Activated naive CD4-positive, alpha-beta T cell treated with anti-CD3 and anti-CD28 coated beads for 36 hours (primary cell): ENCODE data around the gene MPIG6B. TPM values are rescaled to one million over a fixed set of nuclear protein-coding genes. Genes with fewer than 3 reads are reported as not detected.

Experiments
- CTCF ChIA-PET: fragments of 350-600 bp; sonication (Branson Sonifier 250); formaldehyde crosslinking; loops from one replicate; lab custom pipeline; 2021; ENCODE audit warnings: antibody characterized with exemption; lab: Charles Lee
- DNase-seq: peaks from one replicate; pipeline ENCODE4 v3.0.0-alpha.2; 2020
- H3K27ac Mint-ChIP-seq: one replicate; pipeline ENCODE4 v1.8.0; 2021; ENCODE audit warnings: mild to moderate bottlenecking, mixed read lengths
- H3K27me3 Mint-ChIP-seq: one replicate; pipeline ENCODE4 v1.8.0; 2021; ENCODE audit warnings: low read depth, mixed read lengths
- H3K36me3 Mint-ChIP-seq: one replicate; pipeline ENCODE4 v1.8.0; 2021; ENCODE audit warnings: low read depth, mixed read lengths
- H3K4me1 Mint-ChIP-seq: one replicate; pipeline ENCODE4 v1.8.0; 2021; ENCODE audit warnings: low read depth, mixed read lengths
- H3K4me3 Mint-ChIP-seq: one replicate; pipeline ENCODE4 v1.8.0; 2021; ENCODE audit warnings: mild to moderate bottlenecking, moderate library complexity, mixed read lengths
- H3K9me3 Mint-ChIP-seq: one replicate; pipeline ENCODE4 v1.8.0; 2021; ENCODE audit warnings: mixed read lengths
- intact Hi-C: fragments of 100-400 bp; cut with micrococcal nuclease; formaldehyde crosslinking; loops from one replicate; pipeline ENCODE4 v1.15.1; 2023
- total RNA-seq, 2 experiments: library from RNA; stranded (reverse); gene quantifications; one replicate each; pipeline ENCODE4 v1.2.3, GENCODE V29; 2021

MPIG6B gene
- total RNA-seq, 2 experiments from 2014 or later: 0.49 TPM; not detected in 1

DNA sequence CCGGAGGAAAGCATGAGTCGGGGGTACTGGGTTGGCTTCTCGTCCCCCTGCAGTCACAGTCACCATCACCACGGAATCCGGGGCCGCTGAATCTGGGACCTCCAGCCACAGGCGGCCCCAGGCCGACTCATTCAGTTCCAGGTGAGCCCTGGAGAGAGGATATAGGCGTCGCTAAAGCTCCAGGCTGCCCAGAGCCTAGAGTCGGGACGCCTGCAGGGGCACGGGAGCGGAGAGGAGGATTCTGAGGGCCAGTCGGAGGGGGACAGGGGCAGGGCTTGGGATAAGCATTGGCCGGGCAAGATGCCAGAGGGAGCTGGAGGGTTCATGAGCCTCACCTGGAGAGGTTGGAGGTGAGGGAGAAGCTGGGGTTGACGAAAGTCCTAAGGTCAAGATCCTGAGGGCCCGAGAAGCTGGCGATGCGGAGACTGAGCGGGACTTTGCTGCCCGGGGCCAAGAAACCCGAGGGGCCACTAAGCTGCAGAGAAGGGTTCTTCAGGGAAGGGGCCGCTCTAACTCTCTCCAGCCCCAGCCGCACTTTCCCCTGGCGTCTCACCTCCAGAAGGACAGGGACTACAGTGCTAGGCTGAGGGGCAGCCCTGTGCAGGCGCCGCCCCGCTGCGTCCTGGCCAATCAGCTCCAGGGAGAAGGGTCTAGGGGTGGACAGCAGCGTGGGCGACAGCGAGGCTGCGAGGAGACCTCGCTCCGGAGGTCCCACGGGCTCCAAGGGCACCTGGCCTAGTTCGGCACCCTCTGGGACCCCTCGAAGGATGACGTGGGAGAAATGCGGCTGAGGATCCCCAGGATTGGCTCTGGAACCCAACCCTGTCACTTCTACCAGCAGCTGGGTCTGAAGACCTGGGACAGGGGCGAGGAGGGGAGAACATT lies 43.0 kb downstream of the MPIG6B start:
- Mint-ChIP-seq H3K27ac (no peak overlapping the region), H3K36me3 (peaks cover 26% of the 10 kb centered on the region), H3K27me3 (no peaks in the 10 kb centered on the region), H3K4me3 (no peak overlapping the region), H3K9me3 (no peaks in the 10 kb centered on the region), H3K4me1 (peaks cover 9% of the 10 kb centered on the region)
- DNase-seq: no peak
- intact Hi-C loops: no loop called here
- CTCF ChIA-PET: interaction anchor here (0.6 to 0.7 kb wide), 3 partner anchors 40 to 68 kb away, joined by 3 to 5 read pairs (median 3); partner anchors contain the start of gene LSM2

GRCh38 chr6:31767096-31767645 lies 44.0 kb downstream of the MPIG6B start:
- no peaks in the 10 kb centered on the region for H3K9me3 Mint-ChIP-seq
- peaks cover 16% of the 10 kb centered on the region for H3K4me1 Mint-ChIP-seq
- H3K36me3 Mint-ChIP-seq: peaks cover 17% of the 10 kb centered on the region
- H3K27ac Mint-ChIP-seq: no peak overlapping the region
- no peak for DNase-seq
- intact Hi-C loops: no loop called here
- H3K4me3 Mint-ChIP-seq: no peak overlapping the region
- CTCF ChIA-PET: interaction anchor here (0.6 kb wide), 1 partner anchor 40 kb away, joined by 3 read pairs; the partner anchor contains the start of gene LSM2
- no peaks in the 10 kb centered on the region for H3K27me3 Mint-ChIP-seq

- no peak overlapping the region for H3K27ac Mint-ChIP-seq
- H3K27me3 Mint-ChIP-seq: no peaks in the 10 kb centered on the region
- intact Hi-C loops: loop anchor here (1.0 to 2.0 kb wide), 2 partner anchors 39 to 88 kb away; partner anchors contain the start of genes DDAH2 and LY6G5C
- H3K36me3 Mint-ChIP-seq: peaks cover 10% of the 10 kb centered on the region
- H3K4me3 Mint-ChIP-seq: no peak overlapping the region
- H3K4me1 Mint-ChIP-seq: peaks cover 27% of the 10 kb centered on the region
- H3K9me3 Mint-ChIP-seq: no peaks in the 10 kb centered on the region
- no peak for DNase-seq
- CTCF ChIA-PET: interaction anchor here (0.9 to 3.0 kb wide), 12 partner anchors 16 to 201 kb away, joined by 3 to 11 read pairs (median 6); partner anchors contain the start of genes CLIC1 and MSH5
These were observed 45.4 kb downstream of the MPIG6B start for GRCh38 chr6:31768363-31769257.

- Mint-ChIP-seq H3K4me3 (no peak overlapping the region), H3K27me3 (no peaks in the 10 kb centered on the region), H3K36me3 (peaks cover 1% of the 10 kb centered on the region), H3K4me1 (peaks cover 27% of the 10 kb centered on the region), H3K9me3 (no peaks in the 10 kb centered on the region), H3K27ac (no peak overlapping the region)
- intact Hi-C loops: loop anchor here (1.0 to 2.0 kb wide), 4 partner anchors 41 to 224 kb away; partner anchors contain the start of genes ATP6V1G2, DDAH2 and LY6G5C
- CTCF ChIA-PET: interaction anchor here (0.6 to 3.0 kb wide), 28 partner anchors 10 to 202 kb away, joined by 3 to 11 read pairs (median 4); partner anchors contain the start of genes CLIC1, GPANK1, LY6G5C and MPIG6B
- peak; percentile 86 for DNase-seq
These were observed 46.7 kb downstream of the MPIG6B start for GRCh38 chr6:31769684-31770371.

GRCh38 chr6:31770860-31771259 lies 47.7 kb downstream of the MPIG6B start:
- H3K27ac Mint-ChIP-seq: no peak overlapping the region
- CTCF ChIA-PET: interaction anchor here (0.7 to 3.0 kb wide), 12 partner anchors 21 to 106 kb away, joined by 3 to 11 read pairs (median 4); partner anchors contain the start of genes GPANK1, MPIG6B and MSH5
- H3K4me3 Mint-ChIP-seq: no peak overlapping the region
- H3K9me3 Mint-ChIP-seq: no peaks in the 10 kb centered on the region
- H3K4me1 Mint-ChIP-seq: peaks cover 31% of the 10 kb centered on the region
- intact Hi-C loops: loop anchor here (1.0 to 2.0 kb wide), 2 partner anchors 46 to 225 kb away; partner anchors contain the start of gene ATP6V1G2
- H3K27me3 Mint-ChIP-seq: no peaks in the 10 kb centered on the region
- no peak for DNase-seq
- H3K36me3 Mint-ChIP-seq: peaks cover 1% of the 10 kb centered on the region

GRCh38 chr6:31771992-31772358 lies 48.8 kb downstream of the MPIG6B start:
- intact Hi-C loops: loop anchor here (1.0 to 2.0 kb wide), 4 partner anchors 33 to 91 kb away; partner anchors contain the start of gene HSPA1B
- Mint-ChIP-seq H3K4me1 (peaks cover 38% of the 10 kb centered on the region), H3K27ac (no peak overlapping the region), H3K4me3 (no peak overlapping the region), H3K9me3 (no peaks in the 10 kb centered on the region), H3K27me3 (no peaks in the 10 kb centered on the region), H3K36me3 (peaks cover 1% of the 10 kb centered on the region)
- peak; percentile 49 for DNase-seq
- CTCF ChIA-PET: interaction anchor here (0.6 to 1.6 kb wide), 6 partner anchors 11 to 214 kb away, joined by 3 to 5 read pairs (median 4); no protein-coding TSS in a partner anchor

GRCh38 chr6:31775184-31775583 lies 52.0 kb downstream of the MPIG6B start:
- Mint-ChIP-seq H3K4me1 (peaks cover 43% of the 10 kb centered on the region), H3K27ac (no peak overlapping the region), H3K36me3 (peaks cover 6% of the 10 kb centered on the region), H3K9me3 (no peaks in the 10 kb centered on the region), H3K27me3 (no peaks in the 10 kb centered on the region), H3K4me3 (no peak overlapping the region)
- no peak for DNase-seq
- CTCF ChIA-PET: interaction anchor here (1.1 to 1.5 kb wide), 2 partner anchors 17 to 32 kb away, joined by 3 to 6 read pairs; partner anchors contain the start of gene LSM2
- intact Hi-C loops: no loop called here

GRCh38 chr6:31775633-31776484 lies 52.7 kb downstream of the MPIG6B start:
- CTCF ChIA-PET: interaction anchor here (1.1 kb wide), 1 partner anchor 31 kb away, joined by 3 read pairs; the partner anchor contains the start of gene LSM2
- Mint-ChIP-seq H3K4me3 (no peak overlapping the region), H3K27me3 (no peaks in the 10 kb centered on the region), H3K36me3 (peaks cover 10% of the 10 kb centered on the region), H3K9me3 (no peaks in the 10 kb centered on the region), H3K4me1 (peaks cover 43% of the 10 kb centered on the region), H3K27ac (no peak overlapping the region)
- intact Hi-C loops: no loop called here
- no peak for DNase-seq
